Measurements from ENCODE around the gene STARD7.

The STARD7 gene

DNA sequence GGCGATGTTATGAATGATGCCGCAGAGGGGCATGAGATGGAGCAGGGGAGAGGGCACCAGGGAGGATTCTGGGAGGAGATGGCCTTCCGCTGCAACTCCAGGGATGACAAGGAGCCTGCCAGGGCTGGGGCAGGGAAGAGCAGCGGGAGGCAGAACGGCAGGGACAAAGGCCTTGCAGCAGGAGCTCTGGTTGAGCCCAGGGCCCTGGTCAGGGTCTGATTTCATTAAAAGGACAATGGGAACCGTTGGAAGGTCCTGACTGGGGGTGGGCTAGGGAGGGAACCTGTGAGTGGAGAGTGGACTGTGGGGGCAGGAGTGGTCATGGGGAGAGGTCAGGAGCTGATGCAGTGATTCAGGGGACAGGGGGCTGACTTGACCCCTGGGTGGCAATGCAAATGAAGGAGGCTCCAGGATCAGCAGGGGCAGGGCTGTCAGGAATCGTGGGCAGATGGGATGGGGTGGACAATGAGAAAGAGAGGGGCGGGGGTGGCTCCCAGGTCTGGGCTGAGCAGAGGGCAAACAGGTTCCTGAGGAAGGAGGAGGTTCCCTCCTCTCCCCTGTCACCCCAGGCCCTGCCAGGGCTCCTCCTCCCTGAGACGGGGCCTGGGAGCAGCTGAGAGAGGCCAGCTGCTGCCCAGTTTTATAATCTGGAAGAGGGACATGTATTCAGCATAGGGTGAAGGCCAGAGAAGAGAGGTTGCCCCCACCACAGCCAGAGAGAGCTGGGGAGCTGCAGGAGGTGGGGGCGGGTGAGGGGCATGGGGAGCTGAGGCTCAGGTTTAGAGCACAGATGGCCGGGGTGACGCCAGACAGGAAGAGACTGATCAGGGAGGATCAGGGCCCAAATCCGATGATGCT lies 56.1 kb downstream of the STARD7 start:
- no peaks in the 10 kb centered on the region for H3F3A ChIP-seq (ENCODE audit: low read depth)
- H3K4me3 ChIP-seq (ENCODE audit: low read length, poor library complexity, severe bottlenecking), result no peak overlapping the region
- H3K27me3 ChIP-seq (ENCODE audit: insufficient read depth, low read length, poor library complexity, severe bottlenecking), result no peaks in the 10 kb centered on the region
- H3K9me2 ChIP-seq (replicated peaks; ENCODE audit: low read depth, low read length), result no peaks in the 10 kb centered on the region
- no peaks in the 10 kb centered on the region for H3K36me3 ChIP-seq (ENCODE audit: insufficient read depth, low read length)
- H3K4me2 ChIP-seq (ENCODE audit: low read depth, low read length, poor library complexity, severe bottlenecking), result no peak overlapping the region
- no peaks in the 10 kb centered on the region for H4K20me1 ChIP-seq (ENCODE audit: insufficient read depth, low read length, poor library complexity, severe bottlenecking)
- no peak overlapping the region for H2AFZ ChIP-seq (ENCODE audit: low read length)
- no peaks in the 10 kb centered on the region for H3K9me3 ChIP-seq (ENCODE audit: insufficient read depth, low read depth, low read length)
- no peak overlapping the region for H3K9ac ChIP-seq (ENCODE audit: low read depth, low read length, poor library complexity, severe bottlenecking)
- TF ChIP-seq, protein P1, sequence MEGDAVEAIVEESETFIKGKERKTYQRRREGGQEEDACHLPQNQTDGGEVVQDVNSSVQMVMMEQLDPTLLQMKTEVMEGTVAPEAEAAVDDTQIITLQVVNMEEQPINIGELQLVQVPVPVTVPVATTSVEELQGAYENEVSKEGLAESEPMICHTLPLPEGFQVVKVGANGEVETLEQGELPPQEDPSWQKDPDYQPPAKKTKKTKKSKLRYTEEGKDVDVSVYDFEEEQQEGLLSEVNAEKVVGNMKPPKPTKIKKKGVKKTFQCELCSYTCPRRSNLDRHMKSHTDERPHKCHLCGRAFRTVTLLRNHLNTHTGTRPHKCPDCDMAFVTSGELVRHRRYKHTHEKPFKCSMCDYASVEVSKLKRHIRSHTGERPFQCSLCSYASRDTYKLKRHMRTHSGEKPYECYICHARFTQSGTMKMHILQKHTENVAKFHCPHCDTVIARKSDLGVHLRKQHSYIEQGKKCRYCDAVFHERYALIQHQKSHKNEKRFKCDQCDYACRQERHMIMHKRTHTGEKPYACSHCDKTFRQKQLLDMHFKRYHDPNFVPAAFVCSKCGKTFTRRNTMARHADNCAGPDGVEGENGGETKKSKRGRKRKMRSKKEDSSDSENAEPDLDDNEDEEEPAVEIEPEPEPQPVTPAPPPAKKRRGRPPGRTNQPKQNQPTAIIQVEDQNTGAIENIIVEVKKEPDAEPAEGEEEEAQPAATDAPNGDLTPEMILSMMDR (conservative IDR thresholded peaks at IDR 0.05; ENCODE audit: low read length), result no peak
- TF ChIP-seq EZH2phosphoT487 (IDR thresholded peaks at IDR 0.05; ENCODE audit: borderline replicate concordance), result no peak
- no peaks in the 10 kb centered on the region for H3K79me2 ChIP-seq (ENCODE audit: insufficient read depth, low read length)
- H3K4me1 ChIP-seq (ENCODE audit: insufficient read depth, low read length, poor library complexity, severe bottlenecking), result peaks cover 40% of the 10 kb centered on the region

DNA sequence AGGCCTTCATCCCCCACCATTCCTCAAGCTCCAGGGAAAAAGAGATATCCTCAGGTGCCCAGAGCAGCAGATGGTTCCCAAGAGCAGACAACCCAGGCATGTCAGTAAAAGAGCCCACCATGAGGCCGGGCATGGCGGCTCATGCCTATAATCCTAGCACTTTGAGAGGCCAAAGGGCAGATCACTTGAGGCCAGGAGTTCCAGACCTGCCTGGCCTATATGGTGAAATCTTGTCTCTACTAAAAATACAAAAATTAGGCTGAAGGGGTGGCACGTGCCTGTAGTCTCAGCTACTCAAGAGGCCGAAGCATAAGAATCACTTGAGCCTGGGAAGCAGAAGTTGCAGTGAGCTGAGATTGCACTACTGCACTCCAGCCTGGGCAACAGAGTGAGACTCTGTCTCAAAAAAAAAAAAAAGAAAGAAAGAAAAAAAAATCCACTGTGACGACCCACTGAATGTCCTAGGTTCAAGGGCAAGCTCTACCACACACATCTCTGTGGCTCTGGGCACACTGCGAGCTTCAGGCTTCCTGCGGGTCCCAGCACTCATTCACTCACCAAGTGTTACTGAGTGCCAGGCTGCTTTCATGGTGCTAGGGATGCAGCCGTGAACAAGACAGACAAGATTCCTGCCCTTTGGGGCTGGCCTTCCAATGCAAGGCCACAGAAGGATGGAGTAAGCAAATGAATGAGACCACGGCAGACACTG lies 56.9 kb downstream of the STARD7 start:
- TF ChIP-seq, protein P1 (conservative IDR thresholded peaks at IDR 0.05; ENCODE audit: low read length), result no peak
- TF ChIP-seq EZH2phosphoT487 (IDR thresholded peaks at IDR 0.05; ENCODE audit: borderline replicate concordance), result no peak
- no peak overlapping the region for H2AFZ ChIP-seq (ENCODE audit: low read length)
- no peaks in the 10 kb centered on the region for H4K20me1 ChIP-seq (ENCODE audit: insufficient read depth, low read length, poor library complexity, severe bottlenecking)
- H3K27me3 ChIP-seq (ENCODE audit: insufficient read depth, low read length, poor library complexity, severe bottlenecking), result no peaks in the 10 kb centered on the region
- peaks cover 41% of the 10 kb centered on the region for H3K4me1 ChIP-seq (ENCODE audit: insufficient read depth, low read length, poor library complexity, severe bottlenecking)
- no peaks in the 10 kb centered on the region for H3K79me2 ChIP-seq (ENCODE audit: insufficient read depth, low read length)
- H3K4me3 ChIP-seq (ENCODE audit: low read length, poor library complexity, severe bottlenecking), result no peak overlapping the region
- no peaks in the 10 kb centered on the region for H3K36me3 ChIP-seq (ENCODE audit: insufficient read depth, low read length)
- H3F3A ChIP-seq (ENCODE audit: low read depth), result no peaks in the 10 kb centered on the region
- H3K9me2 ChIP-seq (replicated peaks; ENCODE audit: low read depth, low read length), result no peaks in the 10 kb centered on the region
- no peak overlapping the region for H3K4me2 ChIP-seq (ENCODE audit: low read depth, low read length, poor library complexity, severe bottlenecking)
- H3K9ac ChIP-seq (ENCODE audit: low read depth, low read length, poor library complexity, severe bottlenecking), result no peak overlapping the region
- H3K9me3 ChIP-seq (ENCODE audit: insufficient read depth, low read depth, low read length), result no peaks in the 10 kb centered on the region

DNA sequence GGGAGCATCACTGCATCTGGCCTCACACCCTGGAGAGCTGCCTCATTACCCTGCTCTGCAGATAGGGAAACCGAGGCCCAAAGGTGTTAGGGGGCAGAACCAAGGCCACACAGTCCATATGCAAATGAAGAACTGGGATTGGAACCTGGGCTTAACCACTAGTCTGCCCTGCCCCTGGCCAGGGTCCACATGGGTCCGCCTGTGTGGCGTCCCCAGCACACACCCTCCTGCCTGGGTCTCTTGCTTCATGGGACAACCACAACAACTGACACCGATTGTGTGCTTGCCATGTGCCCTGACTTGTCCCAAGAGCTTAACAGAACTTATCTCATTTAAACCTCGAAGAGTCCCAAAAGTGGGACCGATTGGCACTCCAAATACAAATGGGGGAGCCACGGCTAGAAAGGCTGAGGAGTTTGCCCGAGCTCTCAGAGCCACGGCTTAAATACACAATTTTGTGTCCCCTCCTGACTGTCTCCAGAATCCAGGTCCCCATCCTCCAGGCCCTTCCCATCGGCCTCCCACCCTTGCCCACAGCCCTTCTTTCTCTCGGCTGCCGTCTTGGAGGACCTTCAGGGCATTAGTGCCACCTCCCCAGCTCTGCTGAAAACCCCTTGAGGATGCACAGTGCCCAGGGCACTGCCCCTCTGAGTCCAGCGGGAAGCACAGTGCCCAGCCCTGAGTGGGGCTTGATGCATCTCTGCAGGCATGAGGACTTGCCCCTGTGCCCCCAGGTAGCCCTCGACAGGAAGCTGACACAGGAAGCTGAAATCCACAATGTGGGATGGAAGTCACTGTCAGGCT lies 57.6 kb downstream of the STARD7 start:
- Histone ChIP-seq H3K4me1 (ENCODE audit: insufficient read depth, low read length, poor library complexity, severe bottlenecking) (peaks cover 42% of the 10 kb centered on the region), H3F3A (ENCODE audit: low read depth) (no peaks in the 10 kb centered on the region), H3K9me3 (ENCODE audit: insufficient read depth, low read depth, low read length) (no peaks in the 10 kb centered on the region), H3K36me3 (ENCODE audit: insufficient read depth, low read length) (no peaks in the 10 kb centered on the region), H3K4me2 (ENCODE audit: low read depth, low read length, poor library complexity, severe bottlenecking) (no peak overlapping the region), H3K9ac (ENCODE audit: low read depth, low read length, poor library complexity, severe bottlenecking) (no peak overlapping the region), H4K20me1 (ENCODE audit: insufficient read depth, low read length, poor library complexity, severe bottlenecking) (no peaks in the 10 kb centered on the region), H3K27me3 (ENCODE audit: insufficient read depth, low read length, poor library complexity, severe bottlenecking) (no peaks in the 10 kb centered on the region), H2AFZ (ENCODE audit: low read length) (no peak overlapping the region), H3K79me2 (ENCODE audit: insufficient read depth, low read length) (no peaks in the 10 kb centered on the region), H3K4me3 (ENCODE audit: low read length, poor library complexity, severe bottlenecking) (no peak overlapping the region), H3K9me2 (replicated peaks; ENCODE audit: low read depth, low read length) (no peaks in the 10 kb centered on the region)
- no peak for TF ChIP-seq EZH2phosphoT487 (IDR thresholded peaks at IDR 0.05; ENCODE audit: borderline replicate concordance)

Data from Loucy (cell line).